Epithelial cell of prostate (primary cell): Measurements from ENCODE around the gene LRIT2.

Experiments used
- DNase-seq: peaks from one replicate; pipeline ENCODE4 v3.0.0-alpha.2; 2011; ENCODE audit warnings: low read depth, low spot score
- H3K27ac ChIP-seq: fragments of 450-650 bp; 2 replicates; pipeline ENCODE4 v1.5.1; 2017; ENCODE audit warnings: mild to moderate bottlenecking

Gene LRIT2

DNA sequence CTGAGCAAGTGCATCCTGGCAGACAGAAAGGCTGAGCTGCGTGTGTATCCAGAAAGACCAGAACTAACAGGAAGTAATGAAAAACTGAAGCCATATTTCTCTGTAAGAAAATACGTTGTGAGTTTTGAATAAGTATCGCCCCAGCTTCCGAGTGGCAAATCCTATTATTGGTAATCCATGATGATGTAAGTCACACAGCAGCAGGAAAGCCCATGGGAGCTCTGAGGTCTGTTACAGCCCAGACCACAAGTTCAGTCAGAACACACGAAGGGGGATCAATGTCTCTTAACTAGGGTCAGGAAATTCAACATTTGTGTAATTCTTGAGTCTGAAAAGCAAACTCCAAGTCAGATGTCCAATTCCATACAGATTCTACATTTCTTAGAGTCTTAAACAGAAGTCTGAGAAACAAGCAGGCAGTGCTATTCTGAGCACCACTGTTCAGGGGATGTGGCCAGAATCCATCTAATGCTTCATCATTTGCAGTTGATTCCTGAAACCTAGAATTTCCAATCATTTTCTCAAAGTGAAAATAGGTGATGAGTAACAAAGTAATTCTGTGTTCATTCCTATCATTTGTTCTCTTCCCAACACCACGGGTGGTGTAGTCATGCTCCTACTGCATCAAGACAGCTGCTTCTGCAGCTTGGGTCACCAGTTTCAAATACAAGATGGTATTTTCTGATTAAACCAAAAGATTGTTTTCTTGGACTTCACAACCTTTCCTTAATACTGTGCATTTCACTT lies at the start of gene LRIT2:
LRIT2 (minus strand) TSS at position 118 of the 747 bp plus-strand sequence; CDS start at position 94, 24 bp downstream.
- H3K27ac ChIP-seq = no peak within 1 kb of the TSS
- no peak for DNase-seq

DNA sequence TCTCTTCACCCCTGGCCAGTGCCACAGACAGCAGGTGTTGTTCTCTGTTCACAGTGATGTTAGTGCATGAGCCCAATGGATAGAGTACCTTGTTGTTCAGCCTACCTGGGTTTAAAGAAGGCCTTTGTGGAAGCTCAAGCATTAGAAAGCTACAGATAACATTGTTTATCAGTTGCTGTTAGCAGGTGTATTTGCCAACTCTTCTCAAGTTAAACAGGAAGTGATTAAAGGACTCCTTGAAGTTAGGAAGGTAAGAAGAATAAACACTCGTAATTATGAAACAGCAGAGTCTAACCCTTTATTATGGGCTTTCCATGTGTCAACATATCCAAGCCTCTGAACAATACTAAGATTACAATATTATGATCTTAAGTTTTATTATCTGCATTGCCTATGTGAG lies 45.4 kb upstream of the LRIT2 start:
- peak overlapping the region; percentile 90 for H3K27ac ChIP-seq
- DNase-seq = no peak

GRCh38 chr10:84269773-84270172 lies 44.4 kb upstream of the LRIT2 start:
- peak overlapping the region; percentile 90 for H3K27ac ChIP-seq
- no peak for DNase-seq

DNA sequence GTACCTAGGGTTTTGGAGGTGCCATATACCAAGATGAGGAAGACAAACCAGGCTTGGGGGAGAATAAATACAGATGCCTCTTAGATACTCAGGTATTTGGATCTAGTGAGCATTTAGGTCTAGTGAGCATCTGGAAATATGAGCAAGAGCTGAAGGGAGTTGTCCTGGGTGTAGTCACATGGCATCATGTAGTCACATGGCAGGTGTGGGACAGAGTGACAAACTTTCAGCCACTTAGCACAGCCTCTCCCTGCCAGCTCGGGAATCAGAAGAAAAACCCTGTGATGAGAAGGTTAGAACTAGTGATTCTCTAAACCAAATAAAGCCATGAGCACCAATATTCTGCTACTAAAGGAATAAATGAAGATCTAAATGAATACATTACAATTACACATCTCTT lies 43.8 kb upstream of the LRIT2 start:
- no peak for DNase-seq
- peak overlapping the region; percentile 90 for H3K27ac ChIP-seq

DNA sequence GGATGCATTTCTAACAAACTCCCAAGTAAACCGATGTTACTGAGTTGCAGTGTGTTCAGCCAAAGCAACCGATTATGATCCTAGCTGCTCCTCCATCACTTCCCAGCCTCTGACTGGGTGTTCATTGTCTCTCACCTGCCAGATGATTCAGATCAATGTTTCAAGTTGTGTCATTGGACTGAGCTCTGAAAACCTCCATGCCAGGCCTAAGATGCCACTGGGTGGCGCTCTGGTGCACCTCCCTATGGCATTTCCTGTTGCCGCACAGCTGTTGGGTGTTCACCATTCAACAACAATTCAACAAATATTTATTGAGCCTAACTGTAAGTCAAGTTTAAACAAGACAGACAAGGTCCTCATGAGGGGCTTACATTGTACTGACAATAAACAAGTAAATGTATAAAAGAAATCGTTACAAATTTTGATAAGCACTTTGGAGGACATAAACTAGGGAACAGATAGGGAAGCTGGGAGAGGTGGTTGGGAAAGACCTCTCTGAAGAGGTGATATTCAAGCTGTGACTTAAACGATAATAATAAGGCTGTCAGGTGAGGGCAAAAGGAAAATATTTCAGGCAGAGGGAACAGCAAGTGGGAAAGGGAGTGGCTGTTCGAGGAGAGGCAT lies 42.3 kb upstream of the LRIT2 start:
- H3K27ac ChIP-seq = peak overlapping the region; percentile 90
- no peak for DNase-seq

GRCh38 chr10:84265418-84265817 lies 40.1 kb upstream of the LRIT2 start:
- no peak overlapping the region for H3K27ac ChIP-seq
- DNase-seq = no peak

DNA sequence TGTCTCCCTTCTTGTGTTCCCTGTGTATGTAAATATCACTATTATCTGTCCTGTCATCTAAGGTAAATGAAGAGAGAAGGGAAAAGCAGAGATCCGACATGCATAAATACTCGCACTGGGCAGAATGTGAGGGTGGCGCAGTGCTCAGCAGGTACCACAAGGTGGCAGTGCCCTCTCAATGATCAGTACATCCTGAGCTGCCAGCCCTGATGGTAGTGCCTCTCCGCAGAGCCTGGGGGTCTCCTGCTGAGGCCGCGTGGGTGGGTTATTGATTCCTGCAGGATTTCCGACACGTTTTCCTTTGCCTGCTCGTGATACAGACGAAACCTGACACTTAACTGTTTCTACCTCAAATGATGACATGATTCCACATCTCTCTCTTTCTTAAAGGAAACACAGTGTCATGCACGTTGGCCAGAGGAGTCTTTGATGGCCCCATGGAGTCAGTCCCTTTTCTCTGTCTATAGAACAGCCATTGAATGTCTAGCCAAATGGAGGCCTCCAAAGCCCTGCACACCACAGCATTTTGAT lies 39.3 kb upstream of the LRIT2 start:
- no peak overlapping the region for H3K27ac ChIP-seq
- no peak for DNase-seq

GRCh38 chr10:84263716-84264115 lies 38.4 kb upstream of the LRIT2 start:
- no peak for DNase-seq
- H3K27ac ChIP-seq = no peak overlapping the region

GRCh38 chr10:84262190-84262956 lies 37.0 kb upstream of the LRIT2 start:
- DNase-seq = no peak
- no peak overlapping the region for H3K27ac ChIP-seq

DNA sequence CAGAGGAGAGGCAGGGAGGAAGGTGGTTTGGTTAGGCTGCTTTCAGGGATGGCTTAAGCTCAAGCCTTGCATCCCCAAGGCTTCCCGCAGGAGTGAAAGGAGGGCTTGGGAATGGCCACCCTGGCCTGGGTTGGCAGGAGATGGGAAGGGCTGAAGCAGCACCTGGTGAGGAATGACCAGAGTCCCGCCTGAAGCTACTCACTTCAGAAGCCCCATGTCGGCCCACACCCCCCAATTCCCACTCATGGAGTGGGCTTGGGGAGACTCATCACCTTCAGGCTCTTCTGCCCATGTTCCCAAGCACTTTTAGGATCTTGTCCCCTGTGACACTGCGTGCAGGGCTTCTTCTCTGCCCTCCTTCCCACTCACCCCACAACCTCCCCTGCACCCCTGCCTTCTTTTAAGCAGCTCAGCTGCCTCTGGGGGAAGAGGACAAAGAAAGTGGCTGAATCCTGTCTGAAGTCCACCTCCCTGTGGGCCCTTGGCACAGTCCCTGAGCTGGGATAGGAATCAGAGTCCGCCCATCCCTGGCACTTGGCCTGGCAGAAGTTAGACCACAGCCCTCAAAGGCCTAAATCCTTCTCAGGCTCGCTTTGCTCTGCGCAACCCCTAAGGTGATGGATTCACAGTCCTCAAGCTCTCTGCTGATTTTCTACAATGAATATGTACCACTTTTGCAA lies 36.0 kb upstream of the LRIT2 start:
- no peak for DNase-seq
- no peak overlapping the region for H3K27ac ChIP-seq

- no peak overlapping the region for H3K27ac ChIP-seq
- no peak for DNase-seq
Observed at GRCh38 chr10:84258034-84258695, 32.8 kb upstream of the LRIT2 start.

- H3K27ac ChIP-seq = no peak overlapping the region
- DNase-seq = no peak
Observed at GRCh38 chr10:84257343-84258020, 32.1 kb upstream of the LRIT2 start.

DNA sequence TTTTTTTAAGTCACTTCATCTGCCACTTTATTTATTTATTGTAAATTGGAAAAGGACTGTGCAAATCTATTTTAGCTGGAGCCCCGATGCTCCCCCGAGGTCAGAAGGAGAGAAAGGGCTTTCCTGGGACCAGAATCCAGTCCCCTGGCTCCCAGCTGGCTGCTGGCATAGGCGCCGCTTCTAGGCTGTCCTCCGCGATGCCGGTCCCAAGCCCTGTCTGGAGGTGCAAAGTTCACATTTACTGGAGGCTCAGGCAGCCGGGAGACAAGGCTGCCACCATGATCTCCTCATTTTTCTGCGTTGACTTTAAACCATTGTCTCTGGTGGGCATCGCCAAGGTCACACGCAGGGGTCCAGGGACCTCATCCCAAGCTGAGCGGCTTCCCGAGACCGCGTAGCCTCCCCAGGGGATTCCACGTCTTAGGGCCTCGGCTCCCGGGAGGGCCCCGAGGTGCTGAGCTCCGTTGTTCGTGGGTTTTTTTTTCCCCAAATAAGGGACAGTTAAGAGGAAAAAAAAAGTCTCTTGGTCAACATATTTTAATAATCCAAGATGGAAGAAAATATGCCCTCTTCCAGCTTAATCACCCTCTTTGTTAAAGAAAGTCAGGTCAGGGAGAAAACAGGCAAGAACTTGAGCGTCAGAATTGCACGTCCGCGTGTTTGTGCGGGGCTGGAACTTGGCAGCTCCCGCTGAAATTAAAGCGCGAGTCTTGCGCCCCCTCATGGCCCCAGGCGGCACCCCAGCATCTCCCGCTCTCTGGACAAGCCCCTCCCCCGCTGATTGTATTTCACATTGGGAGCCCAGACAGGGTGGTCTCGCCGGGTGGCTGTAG lies 31.4 kb upstream of the LRIT2 start:
- no peak for DNase-seq
- no peak overlapping the region for H3K27ac ChIP-seq

DNA sequence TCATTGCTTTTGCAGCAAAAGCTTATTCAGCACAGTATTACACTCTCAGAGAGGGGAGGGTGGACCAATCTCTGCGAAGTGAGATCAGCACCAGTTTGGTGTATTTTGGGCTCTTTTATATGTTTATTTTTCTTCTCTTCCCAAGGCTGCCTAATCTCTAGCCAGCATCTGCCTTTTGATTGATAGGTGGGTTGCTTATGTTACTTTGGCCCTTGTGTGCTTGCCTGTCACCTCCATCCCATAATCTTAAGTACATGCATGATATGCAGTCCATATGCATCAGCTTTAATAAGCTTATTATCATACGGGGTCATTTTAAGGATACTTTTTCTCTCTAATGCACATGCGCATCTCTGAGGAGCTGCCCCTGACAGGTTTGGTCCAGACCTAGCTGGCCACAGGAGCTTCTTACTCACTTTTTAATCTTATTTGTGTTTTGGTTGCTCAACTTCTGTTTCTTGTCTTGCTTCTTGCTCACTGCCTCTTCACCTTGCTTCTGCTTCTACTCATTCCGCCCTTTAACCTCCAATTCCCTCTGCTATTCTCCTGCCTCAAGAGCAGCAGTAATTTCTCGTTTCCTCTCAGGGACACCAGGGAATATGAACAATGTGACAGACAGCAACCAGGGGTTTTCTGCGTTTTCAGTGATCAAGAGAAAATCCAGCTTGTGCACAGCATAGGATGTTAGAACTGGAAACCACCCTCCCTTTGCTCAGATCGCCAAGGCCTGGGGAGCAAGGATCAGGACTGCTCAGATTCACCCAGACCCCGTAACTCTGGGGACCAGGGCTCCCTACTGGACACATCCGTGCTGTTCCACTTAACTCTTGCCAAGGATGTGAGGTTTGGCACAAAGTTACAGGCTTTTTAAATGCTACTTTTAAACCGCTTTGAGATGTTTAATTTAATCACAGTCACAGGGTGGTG lies 29.5 kb upstream of the LRIT2 start:
- DNase-seq = no peak
- H3K27ac ChIP-seq = no peak overlapping the region

DNA sequence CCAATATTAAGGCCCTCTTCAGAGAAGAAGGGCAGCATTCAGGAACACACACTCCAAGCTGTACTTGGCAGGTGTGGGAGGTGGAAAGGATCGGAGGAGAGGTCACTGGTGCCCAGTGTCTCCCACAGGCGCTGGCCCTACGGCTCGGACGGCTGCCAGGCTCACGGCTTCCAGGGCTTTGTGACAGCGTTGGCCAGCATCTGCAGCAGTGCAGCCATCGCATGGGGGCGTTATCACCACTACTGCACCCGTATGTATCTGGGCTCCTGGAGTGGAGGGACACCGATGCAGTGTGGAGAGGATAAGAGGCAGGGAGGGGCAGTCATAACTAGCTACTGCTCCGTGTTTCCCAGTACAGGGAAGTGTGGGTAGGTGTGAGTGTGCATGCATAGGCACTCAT lies 23.4 kb upstream of the LRIT2 start:
- no peak overlapping the region for H3K27ac ChIP-seq
- no peak for DNase-seq

DNA sequence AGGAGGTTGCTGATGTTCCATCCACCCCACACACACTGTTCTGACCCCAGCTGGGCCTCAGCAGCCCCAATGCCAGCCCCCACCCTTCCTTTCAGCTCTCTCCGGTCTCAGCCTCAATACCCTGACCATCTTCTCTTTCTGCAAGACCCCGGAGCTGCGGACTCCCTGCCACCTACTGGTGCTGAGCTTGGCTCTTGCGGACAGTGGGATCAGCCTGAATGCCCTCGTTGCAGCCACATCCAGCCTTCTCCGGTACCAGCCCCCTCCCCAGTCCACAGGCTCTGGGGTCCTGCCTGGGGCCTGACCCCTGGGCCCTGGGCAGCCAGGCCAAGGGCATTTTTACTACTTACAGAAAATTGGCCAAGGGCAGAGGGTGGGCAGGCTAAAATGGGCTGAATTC lies 22.2 kb upstream of the LRIT2 start:
- no peak for DNase-seq
- H3K27ac ChIP-seq = no peak overlapping the region

DNA sequence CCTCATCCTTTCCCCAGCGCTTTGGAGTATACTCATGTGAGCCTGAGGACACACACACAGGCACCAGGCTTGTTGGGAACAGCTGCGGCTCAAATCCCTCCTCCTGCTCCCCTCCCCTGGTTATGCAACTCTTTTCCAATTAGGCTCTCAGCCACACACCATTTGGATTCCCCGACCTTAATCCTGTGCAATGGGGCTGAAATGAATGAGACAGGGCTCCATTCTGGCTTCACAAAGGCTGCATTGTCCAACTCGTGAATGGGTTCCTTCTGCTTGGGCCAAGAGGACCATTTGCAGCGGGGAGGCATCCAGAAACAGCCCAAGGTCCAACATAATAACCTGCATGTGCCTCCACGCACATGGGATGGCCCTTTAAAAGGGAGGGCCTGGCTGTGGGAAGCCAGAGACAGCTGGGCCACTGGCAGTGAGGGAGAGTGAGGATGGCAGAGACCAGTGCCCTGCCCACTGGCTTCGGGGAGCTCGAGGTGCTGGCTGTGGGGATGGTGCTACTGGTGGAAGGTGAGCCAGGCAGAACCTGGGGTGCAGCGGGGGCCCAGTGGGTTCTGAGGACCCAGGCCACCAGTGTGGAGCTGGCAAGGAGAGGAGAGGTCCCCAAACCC lies 19.4 kb upstream of the LRIT2 start, which contains the start of gene RGR:
RGR (plus strand) TSS at position 403 of the 620 bp plus-strand sequence; CDS start at position 441, 38 bp downstream.
- no peak for DNase-seq
- no peak within 1 kb of the TSS for H3K27ac ChIP-seq
